ENCODE measurements around the gene FBP1. TPM values are rescaled to one million over a fixed set of nuclear protein-coding genes. Genes with fewer than 3 reads are reported as not detected.

Gene FBP1
- total RNA-seq = not detected in 2 replicates

GRCh38 chr9:94639061-94639998, at the start of gene FBP1:
FBP1 (minus strand) TSS chr9:94639518; CDS start chr9:94639310, 208 bp downstream.

GRCh38 chr9:94593459-94594345, 45.6 kb downstream of the FBP1 start, which contains the start of gene FBP2:
FBP2 (minus strand) TSS chr9:94593824; CDS start chr9:94593726, 98 bp downstream.

GRCh38 chr9:94554439-94555331, 84.6 kb downstream of the FBP1 start, which contains the start of gene PCAT7:
PCAT7 (plus strand) TSS chr9:94555083.

Other genes starting within 250 kb of the FBP1 start
- gene PCAT7, start 84.4 kb downstream of the FBP1 start, total RNA-seq = not detected in 2 replicates
- gene FBP2, start 45.7 kb downstream of the FBP1 start, total RNA-seq = not detected in 2 replicates
- gene AOPEP, start 87.2 kb upstream of the FBP1 start, total RNA-seq = 242 and 279 TPM in 2 replicates